ENCODE data around the gene PPARD. TPM values are rescaled to one million over a fixed set of nuclear protein-coding genes. Genes with fewer than 3 reads are reported as not detected.
A peak's percentile ranks its signal among the peaks of the same experiment; 100 is the strongest.

The PPARD gene
- polyA plus RNA-seq, 1 donor from 2014 or later = 1.3 TPM

- Histone ChIP-seq H2AFZ (ENCODE audit: low read depth, low read length) (no peak overlapping the region), H3K79me2 (replicated peaks; ENCODE audit: insufficient read depth, low read length) (no peaks in the 10 kb centered on the region), H3K27ac (ENCODE audit: low read length) (no peak overlapping the region), H4K20me1 (ENCODE audit: insufficient read depth) (no peaks in the 10 kb centered on the region), H3K9me2 (ENCODE audit: insufficient read depth, low read length) (no peaks in the 10 kb centered on the region), H3K36me3 (ENCODE audit: insufficient read depth, low read length) (no peaks in the 10 kb centered on the region), H3K4me3 (ENCODE audit: low read length) (peak overlapping the region; percentile 70), H3K4me2 (ENCODE audit: low read length) (peak overlapping the region; percentile 64), H3K27me3 (ENCODE audit: insufficient read depth, low read depth, low read length) (no peaks in the 10 kb centered on the region), H3K9me3 (ENCODE audit: low read length) (no peaks in the 10 kb centered on the region), H3K9ac (ENCODE audit: low read length) (peak overlapping the region; percentile 79), H3F3A (ENCODE audit: insufficient read depth, low read length, poor library complexity, severe bottlenecking) (no peaks in the 10 kb centered on the region)
- TF ChIP-seq EZH2 (IDR thresholded peaks at IDR 0.05; ENCODE audit: borderline replicate concordance, insufficient read depth, low read length, poor library complexity, severe bottlenecking) = no peak
Observed at GRCh38 chr6:35469751-35470662, 127.6 kb downstream of the PPARD start.

- no peak overlapping the region for H2AFZ ChIP-seq (ENCODE audit: low read depth, low read length)
- H3K9me3 ChIP-seq (ENCODE audit: low read length) = no peaks in the 10 kb centered on the region
- H3K9ac ChIP-seq (ENCODE audit: low read length) = no peak overlapping the region
- no peak overlapping the region for H3K4me2 ChIP-seq (ENCODE audit: low read length)
- TF ChIP-seq, protein P1, sequence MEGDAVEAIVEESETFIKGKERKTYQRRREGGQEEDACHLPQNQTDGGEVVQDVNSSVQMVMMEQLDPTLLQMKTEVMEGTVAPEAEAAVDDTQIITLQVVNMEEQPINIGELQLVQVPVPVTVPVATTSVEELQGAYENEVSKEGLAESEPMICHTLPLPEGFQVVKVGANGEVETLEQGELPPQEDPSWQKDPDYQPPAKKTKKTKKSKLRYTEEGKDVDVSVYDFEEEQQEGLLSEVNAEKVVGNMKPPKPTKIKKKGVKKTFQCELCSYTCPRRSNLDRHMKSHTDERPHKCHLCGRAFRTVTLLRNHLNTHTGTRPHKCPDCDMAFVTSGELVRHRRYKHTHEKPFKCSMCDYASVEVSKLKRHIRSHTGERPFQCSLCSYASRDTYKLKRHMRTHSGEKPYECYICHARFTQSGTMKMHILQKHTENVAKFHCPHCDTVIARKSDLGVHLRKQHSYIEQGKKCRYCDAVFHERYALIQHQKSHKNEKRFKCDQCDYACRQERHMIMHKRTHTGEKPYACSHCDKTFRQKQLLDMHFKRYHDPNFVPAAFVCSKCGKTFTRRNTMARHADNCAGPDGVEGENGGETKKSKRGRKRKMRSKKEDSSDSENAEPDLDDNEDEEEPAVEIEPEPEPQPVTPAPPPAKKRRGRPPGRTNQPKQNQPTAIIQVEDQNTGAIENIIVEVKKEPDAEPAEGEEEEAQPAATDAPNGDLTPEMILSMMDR (IDR thresholded peaks at IDR 0.05; ENCODE audit: poor library complexity, severe bottlenecking) = no peak
- TF ChIP-seq TAF1 (IDR thresholded peaks at IDR 0.05; ENCODE audit: low read depth) (no peak), POLR2AphosphoS5 (IDR thresholded peaks at IDR 0.05) (no peak), SMC3 (conservative IDR thresholded peaks at IDR 0.05; ENCODE audit: poor library complexity) (no peak), RAD21 (conservative IDR thresholded peaks at IDR 0.05) (no peak), MXI1 (conservative IDR thresholded peaks at IDR 0.05; ENCODE audit: poor library complexity, severe bottlenecking) (no peak), EZH2 (IDR thresholded peaks at IDR 0.05; ENCODE audit: borderline replicate concordance, insufficient read depth, low read length, poor library complexity, severe bottlenecking) (no peak), EP300 (conservative IDR thresholded peaks at IDR 0.05; ENCODE audit: poor library complexity, severe bottlenecking) (no peak)
- TF ChIP-seq, protein P2, sequence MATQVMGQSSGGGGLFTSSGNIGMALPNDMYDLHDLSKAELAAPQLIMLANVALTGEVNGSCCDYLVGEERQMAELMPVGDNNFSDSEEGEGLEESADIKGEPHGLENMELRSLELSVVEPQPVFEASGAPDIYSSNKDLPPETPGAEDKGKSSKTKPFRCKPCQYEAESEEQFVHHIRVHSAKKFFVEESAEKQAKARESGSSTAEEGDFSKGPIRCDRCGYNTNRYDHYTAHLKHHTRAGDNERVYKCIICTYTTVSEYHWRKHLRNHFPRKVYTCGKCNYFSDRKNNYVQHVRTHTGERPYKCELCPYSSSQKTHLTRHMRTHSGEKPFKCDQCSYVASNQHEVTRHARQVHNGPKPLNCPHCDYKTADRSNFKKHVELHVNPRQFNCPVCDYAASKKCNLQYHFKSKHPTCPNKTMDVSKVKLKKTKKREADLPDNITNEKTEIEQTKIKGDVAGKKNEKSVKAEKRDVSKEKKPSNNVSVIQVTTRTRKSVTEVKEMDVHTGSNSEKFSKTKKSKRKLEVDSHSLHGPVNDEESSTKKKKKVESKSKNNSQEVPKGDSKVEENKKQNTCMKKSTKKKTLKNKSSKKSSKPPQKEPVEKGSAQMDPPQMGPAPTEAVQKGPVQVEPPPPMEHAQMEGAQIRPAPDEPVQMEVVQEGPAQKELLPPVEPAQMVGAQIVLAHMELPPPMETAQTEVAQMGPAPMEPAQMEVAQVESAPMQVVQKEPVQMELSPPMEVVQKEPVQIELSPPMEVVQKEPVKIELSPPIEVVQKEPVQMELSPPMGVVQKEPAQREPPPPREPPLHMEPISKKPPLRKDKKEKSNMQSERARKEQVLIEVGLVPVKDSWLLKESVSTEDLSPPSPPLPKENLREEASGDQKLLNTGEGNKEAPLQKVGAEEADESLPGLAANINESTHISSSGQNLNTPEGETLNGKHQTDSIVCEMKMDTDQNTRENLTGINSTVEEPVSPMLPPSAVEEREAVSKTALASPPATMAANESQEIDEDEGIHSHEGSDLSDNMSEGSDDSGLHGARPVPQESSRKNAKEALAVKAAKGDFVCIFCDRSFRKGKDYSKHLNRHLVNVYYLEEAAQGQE (IDR thresholded peaks at IDR 0.05; ENCODE audit: borderline replicate concordance) = no peak
- no peaks in the 10 kb centered on the region for H3K9me2 ChIP-seq (ENCODE audit: insufficient read depth, low read length)
- peak overlapping the region; percentile 70 for H3K4me3 ChIP-seq (ENCODE audit: low read length)
- H3K27ac ChIP-seq (ENCODE audit: low read length) = no peak overlapping the region
- H4K20me1 ChIP-seq (ENCODE audit: insufficient read depth) = no peaks in the 10 kb centered on the region
- H3K36me3 ChIP-seq (ENCODE audit: insufficient read depth, low read length) = no peaks in the 10 kb centered on the region
- H3K27me3 ChIP-seq (ENCODE audit: insufficient read depth, low read depth, low read length) = no peaks in the 10 kb centered on the region
- no peaks in the 10 kb centered on the region for H3F3A ChIP-seq (ENCODE audit: insufficient read depth, low read length, poor library complexity, severe bottlenecking)
- no peaks in the 10 kb centered on the region for H3K79me2 ChIP-seq (replicated peaks; ENCODE audit: insufficient read depth, low read length)
Observed at GRCh38 chr6:35470663-35471120, 128.3 kb downstream of the PPARD start.

Measured in neural cell (in vitro differentiated cells).